ENCODE measurements around the gene NT5C3B. TPM values are rescaled to one million over a fixed set of nuclear protein-coding genes. Genes with fewer than 3 reads are reported as not detected.

Gene NT5C3B
- total RNA-seq, 4 donors from 2014 or later: 26.7 to 54.4 (median 49.2) TPM

DNA sequence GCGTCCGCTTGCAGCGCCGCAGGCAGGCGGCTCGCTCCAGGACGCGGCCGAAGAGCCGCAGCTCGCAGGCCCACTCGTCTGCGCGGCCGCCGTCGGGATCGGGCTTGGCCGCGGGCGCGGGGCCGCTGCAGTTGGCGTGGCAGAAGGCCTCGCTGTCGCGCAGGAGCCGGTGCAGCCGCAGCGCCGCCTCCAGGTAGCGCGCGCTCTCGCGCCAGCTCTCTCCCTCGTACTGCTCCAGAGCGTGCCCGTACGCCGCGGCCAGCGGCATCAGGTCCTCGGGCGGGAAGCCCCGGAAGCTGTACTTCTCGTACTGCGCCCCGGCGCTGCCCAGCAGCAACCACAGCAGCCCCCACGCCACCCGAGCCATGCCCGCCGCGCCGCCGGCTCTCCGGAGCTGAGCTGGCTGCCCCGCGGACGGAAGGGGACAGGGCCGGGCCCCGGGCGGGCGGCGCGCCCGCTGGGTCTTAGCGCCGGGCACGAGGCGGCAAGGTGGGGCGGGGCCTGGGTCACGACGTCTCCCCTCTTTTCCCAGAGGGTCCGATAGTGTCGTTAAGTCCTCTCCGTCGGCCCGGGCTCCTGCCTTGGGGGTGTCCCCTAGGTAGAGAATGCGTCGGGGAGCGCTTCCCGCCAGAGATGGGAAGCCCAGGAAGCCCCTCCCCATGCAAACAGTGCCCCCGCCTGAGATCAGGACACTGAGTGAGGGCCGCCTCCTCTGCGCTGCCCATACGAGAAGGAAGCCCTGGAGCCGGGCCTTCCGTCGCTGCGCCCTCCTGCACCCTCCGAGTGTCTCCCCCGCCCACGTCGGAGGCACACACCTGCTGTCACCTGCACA, 24.3 kb downstream of the NT5C3B start, which contains the start of gene P3H4:
Gene P3H4 (minus strand): TSS at position 401 of the 832 bp plus-strand sequence. CDS start 34 bp downstream, at position 367.
- no peak for TF ChIP-seq CTCF (IDR thresholded peaks at IDR 0.05; ENCODE audit: low read depth)

- TF ChIP-seq CTCF (IDR thresholded peaks at IDR 0.05; ENCODE audit: low read depth): no peak
Observed at GRCh38 chr17:41810659-41811548, 25.1 kb downstream of the NT5C3B start.

DNA sequence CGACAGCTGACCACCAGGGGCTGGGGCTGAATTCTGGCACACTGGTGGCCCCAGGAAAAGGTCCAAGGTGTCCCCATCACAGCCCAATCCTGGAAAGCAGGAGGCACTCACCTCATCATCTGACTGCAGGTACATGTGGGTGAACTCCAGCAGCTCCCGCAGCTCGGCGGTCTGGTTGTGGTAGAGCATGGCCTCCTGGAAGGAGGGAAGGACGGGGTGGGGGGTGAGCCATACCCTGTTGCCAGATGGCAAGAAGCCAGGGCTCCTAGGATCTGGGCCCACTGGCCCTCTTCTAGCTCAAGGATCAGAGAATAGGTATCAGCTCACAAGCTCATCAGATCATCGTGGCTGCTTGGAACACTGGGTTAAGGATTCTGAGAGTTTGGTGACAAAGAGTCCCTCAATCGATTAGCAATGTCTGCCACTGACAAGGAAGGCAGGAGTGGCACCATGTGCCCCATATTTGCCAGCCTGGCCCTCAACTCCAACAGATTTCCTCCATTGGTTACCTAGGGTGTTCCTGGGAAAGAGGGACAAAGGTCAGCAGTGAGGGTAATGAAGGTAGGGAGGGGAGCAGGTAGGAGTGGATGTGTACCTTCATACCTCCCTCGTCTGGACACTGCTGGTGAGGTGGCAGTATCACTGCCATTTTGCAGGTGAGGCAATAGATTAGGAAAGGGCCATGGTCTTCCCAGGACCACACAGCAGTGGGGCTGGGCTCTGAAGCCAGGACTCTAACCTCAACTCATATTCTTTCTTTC, 29.2 kb downstream of the NT5C3B start:
- TF ChIP-seq CTCF (IDR thresholded peaks at IDR 0.05; ENCODE audit: low read depth): no peak

- no peak for TF ChIP-seq CTCF (IDR thresholded peaks at IDR 0.05; ENCODE audit: low read depth)
Observed at GRCh38 chr17:41803049-41804020, 32.7 kb downstream of the NT5C3B start.

DNA sequence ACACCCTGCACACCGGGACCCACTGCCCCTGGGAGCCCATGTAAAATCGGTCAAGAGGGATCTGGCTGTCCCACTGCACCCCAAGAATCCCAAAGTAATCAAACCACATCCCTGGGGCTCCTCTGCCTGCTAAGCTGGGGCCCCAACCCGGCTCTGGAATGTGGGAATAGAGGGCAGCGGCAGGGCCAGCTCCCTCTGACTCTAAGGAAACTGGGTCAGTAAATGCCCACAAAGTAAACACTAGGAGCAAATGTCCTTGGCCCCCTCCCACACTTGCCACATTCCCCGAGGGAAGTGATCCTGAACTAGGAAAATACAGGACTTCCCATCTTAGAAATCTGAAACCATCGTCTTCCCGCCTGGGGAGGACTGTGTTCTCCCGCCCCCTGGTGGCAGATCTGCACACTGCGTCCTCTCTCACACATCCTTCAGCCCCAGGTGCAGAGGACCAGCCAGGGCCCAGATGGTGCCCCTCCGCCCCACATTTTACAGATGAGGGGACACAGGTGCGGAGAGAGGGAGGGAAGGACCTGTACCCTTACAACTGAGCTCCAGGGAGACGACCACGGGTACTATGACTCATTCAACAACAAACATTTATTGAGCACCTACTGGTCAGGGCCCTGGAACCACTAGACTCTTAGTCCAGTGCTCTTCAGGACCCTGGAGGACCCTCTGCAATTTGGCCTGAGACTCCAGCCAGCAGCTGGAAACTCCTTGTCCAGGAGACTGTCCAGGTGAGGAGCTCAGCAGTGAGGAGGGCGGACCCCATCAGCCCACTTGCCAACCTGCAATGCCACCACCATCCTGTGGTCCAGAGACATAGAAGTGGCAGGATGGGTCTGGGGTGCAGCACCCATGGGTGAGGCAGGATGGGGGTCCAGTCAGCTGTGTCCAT, 34.4 kb downstream of the NT5C3B start:
- no peak for TF ChIP-seq CTCF (IDR thresholded peaks at IDR 0.05; ENCODE audit: low read depth)

Data from subcutaneous adipose tissue (tissue), 4 donors.